ENCODE results near the gene ZNF444.

DNA sequence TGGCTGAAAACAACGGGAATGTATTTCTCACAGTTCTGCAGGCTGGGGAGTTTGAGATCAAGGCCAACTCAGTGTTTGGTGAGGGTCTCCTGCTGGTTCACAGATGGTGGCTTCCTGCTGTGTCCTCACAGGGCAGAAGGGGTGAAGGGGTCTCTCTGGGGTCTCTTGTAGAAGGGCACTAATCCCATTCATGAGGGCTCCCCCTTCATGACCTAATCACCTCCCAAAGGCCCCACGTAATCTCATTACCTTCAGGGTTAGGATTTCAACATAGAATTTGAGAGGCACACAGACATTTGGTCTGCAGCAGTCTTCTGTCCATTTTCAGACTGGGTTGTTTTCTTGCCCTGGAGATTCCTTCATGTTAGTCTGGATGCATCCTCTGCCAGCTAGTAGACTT is 11.6 kb downstream of the ZNF444 start:
- TF ChIP-seq POLR2AphosphoS5 (IDR thresholded peaks at IDR 0.05; ENCODE audit: borderline replicate concordance, low read depth, low read length) (no peak), EZH2 (IDR thresholded peaks at IDR 0.05) (no peak)
